Spleen (tissue), 11 donors: ENCODE data around the gene FANCM. TPM values are rescaled to one million over a fixed set of nuclear protein-coding genes. Genes with fewer than 3 reads are reported as not detected.
"Not testable (repeated sequence)": the region's sequence is repeated elsewhere in the genome, so short reads cannot be mapped to it uniquely, and the experiment has no call there.

ENCODE experiments used
- DNase-seq: peaks from one replicate; pipeline ENCODE4 v3.0.0-alpha.2; 2020
- H3K27ac ChIP-seq, 8 donors: fragments of 200-600 bp; sonication (generic) in 7 of 8; 1 replicate in 4 of 8; 2 replicates in 4 of 8; pipeline versions ENCODE4 v1.5.0 to v1.8.0; 2016 to 2021; ENCODE audit warnings: inconsistent platforms in 4 of 8, mild to moderate bottlenecking in 4 of 8, moderate library complexity in 1 of 8
- H3K27me3 ChIP-seq, 7 donors: fragments of 200-600 bp; sonication (generic) in 6 of 7; replicated peaks in 1 of 7; 1 replicate in 4 of 7; 2 replicates in 3 of 7; pipeline versions ENCODE4 v1.5.0 to v1.8.0; 2016 to 2021; ENCODE audit warnings: inconsistent platforms in 3 of 7, mild to moderate bottlenecking in 1 of 7
- H3K36me3 ChIP-seq, 6 donors: fragments of 200-600 bp; sonication (generic) in 5 of 6; 1 replicate in 4 of 6; 2 replicates in 2 of 6; pipeline versions ENCODE4 v1.5.0 to v1.8.0; 2016 to 2021; ENCODE audit warnings: inconsistent platforms in 2 of 6
- H3K4me1 ChIP-seq, 6 donors: fragments of 200-600 bp; sonication (generic) in 5 of 6; 1 replicate in 3 of 6; 2 replicates in 3 of 6; pipeline versions ENCODE4 v1.5.0 to v1.8.0; 2016 to 2021; ENCODE audit warnings: inconsistent platforms in 3 of 6
- H3K4me3 ChIP-seq, 8 donors: fragments of 200-600 bp; sonication (generic) in 7 of 8; 1 replicate in 4 of 8; 2 replicates in 4 of 8; pipeline versions ENCODE4 v1.5.0 to v1.8.0; 2016 to 2021; ENCODE audit warnings: inconsistent platforms in 4 of 8, mild to moderate bottlenecking in 4 of 8, moderate library complexity in 2 of 8
- H3K9me3 ChIP-seq, 8 donors: fragments of 200-600 bp; sonication (generic) in 7 of 8; 1 replicate in 4 of 8; 2 replicates in 4 of 8; pipeline versions ENCODE4 v1.5.0 to v1.8.0; 2016 to 2021; ENCODE audit warnings: inconsistent platforms in 4 of 8
- POLR2A ChIP-seq, 3 donors: fragments of 450-650 bp; IDR thresholded peaks; one replicate each; pipeline ENCODE4 v1.5.1; 2017; ENCODE audit warnings: antibody characterized with exemption in 3 of 3, mild to moderate bottlenecking in 1 of 3
- POLR2AphosphoS5 ChIP-seq, 3 donors: sonication (generic); formaldehyde crosslinking; IDR thresholded peaks; one replicate each; pipeline ENCODE4 v1.5.1; 2017; ENCODE audit warnings: antibody characterized with exemption in 3 of 3
- WGBS, 5 donors: extraction: QIAGEN DNeasy Blood & Tissue Kit in 3 of 5; methylation state at CpG; one replicate each; pipeline versions ENCODE4 v1.1.5 to v1.1.7; 2013 to 2018; 5-methylcytosine and 5-hydroxymethylcytosine counted together
- intact Hi-C: fragments of 100-400 bp; cut with DNase I; formaldehyde crosslinking; loops from one replicate; pipeline ENCODE4 v1.15.0; 2023; ENCODE audit warnings: low total_unique reads
- polyA plus RNA-seq, 3 donors: library from polyadenylated mRNA; stranded (reverse); fragments of 200-250 nt; gene quantifications; one replicate each; pipeline ENCODE4 v1.2.1, GENCODE V29; 2013
- total RNA-seq, 7 donors: library from RNA; depleted of rRNA in 3 of 7; stranded (reverse); fragments of >200 nt in 3 of 7; fragmentation: NEBNext Ultra II Directional in 4 of 7; extraction: Animal tissue kit (Norgen Biotek cat#: 25700) in 4 of 7; gene quantifications; one replicate each; pipeline versions ENCODE4 v1.1.0 to v1.2.1, GENCODE V29; 2016 to 2021
- TF ChIP-seq, protein P1 (sequence below), 11 experiments: fragments of 200-600 bp in 7 of 11; fragments of 450-650 bp in 4 of 11; sonication (generic) in 4 of 11; IDR thresholded peaks in 8 of 11; conservative IDR thresholded peaks in 3 of 11; 1 replicate in 7 of 11; 2 replicates in 4 of 11; pipeline versions ENCODE4 v1.4.0 to v1.8.0; 2016 to 2021; ENCODE audit warnings: antibody characterized with exemption in 11 of 11, inconsistent platforms in 4 of 11, mild to moderate bottlenecking in 1 of 11
- donor health status: healthy with polysubstance abuse.
- donor health status: DM: no; HTN: no; CAD: no; lungs with moderate emphysema.
- donor health status: DM: no; HTN: no; CAD: no.
- donor health status: Bipolar disorder and iron deficiency.
- donor health status: healthy.
- donor health status: DM: no; HTN: no; CAD: no.
- donor health status: DM: yes; HTN: yes; CAD: no.

Gene FANCM
- total and polyA plus RNA-seq, 10 donors, result 3.1 to 23.8 (median 10.0) TPM

DNA sequence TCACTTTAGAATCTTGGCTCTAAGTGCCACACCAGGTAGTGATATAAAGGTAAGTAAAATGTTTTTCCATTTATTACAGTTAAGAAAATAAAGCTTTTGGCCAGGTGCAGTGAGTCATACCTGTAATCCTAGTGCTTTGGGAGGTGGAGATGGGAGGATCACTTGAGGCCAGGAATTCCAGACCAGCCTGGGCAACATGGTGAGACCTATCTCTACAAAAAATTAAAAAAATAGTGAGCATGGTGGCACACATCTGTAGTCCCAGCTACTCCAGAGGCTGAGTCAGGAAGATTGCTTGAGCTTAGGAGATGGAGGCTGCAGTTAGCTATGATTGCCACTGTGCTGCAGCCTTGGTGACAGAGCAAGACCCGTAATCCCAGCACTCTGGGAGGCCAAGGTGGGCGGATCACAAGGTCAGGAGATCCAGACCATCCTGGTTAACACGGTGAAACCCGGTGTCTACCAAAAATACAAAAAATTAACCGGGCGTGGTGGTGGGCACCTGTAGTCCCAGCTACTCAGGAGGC is 5.0 kb downstream of the FANCM start:
- intact Hi-C loops, result no loop called here
- no peak for TF ChIP-seq POLR2A (IDR thresholded peaks at IDR 0.05)
- TF ChIP-seq, protein P1, sequence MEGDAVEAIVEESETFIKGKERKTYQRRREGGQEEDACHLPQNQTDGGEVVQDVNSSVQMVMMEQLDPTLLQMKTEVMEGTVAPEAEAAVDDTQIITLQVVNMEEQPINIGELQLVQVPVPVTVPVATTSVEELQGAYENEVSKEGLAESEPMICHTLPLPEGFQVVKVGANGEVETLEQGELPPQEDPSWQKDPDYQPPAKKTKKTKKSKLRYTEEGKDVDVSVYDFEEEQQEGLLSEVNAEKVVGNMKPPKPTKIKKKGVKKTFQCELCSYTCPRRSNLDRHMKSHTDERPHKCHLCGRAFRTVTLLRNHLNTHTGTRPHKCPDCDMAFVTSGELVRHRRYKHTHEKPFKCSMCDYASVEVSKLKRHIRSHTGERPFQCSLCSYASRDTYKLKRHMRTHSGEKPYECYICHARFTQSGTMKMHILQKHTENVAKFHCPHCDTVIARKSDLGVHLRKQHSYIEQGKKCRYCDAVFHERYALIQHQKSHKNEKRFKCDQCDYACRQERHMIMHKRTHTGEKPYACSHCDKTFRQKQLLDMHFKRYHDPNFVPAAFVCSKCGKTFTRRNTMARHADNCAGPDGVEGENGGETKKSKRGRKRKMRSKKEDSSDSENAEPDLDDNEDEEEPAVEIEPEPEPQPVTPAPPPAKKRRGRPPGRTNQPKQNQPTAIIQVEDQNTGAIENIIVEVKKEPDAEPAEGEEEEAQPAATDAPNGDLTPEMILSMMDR (IDR thresholded peaks at IDR 0.05 in 8 of 11, conservative IDR thresholded peaks at IDR 0.05 in 3 of 11), result no peak
- no peak for TF ChIP-seq POLR2AphosphoS5 (IDR thresholded peaks at IDR 0.05)
- no peak for DNase-seq
- WGBS, 5 donors, result 95 to 100% (median 98%) methylated on average over 6 of the region's 6 CpGs
- no peaks in the 10 kb centered on the region for H3K27me3 ChIP-seq
- peaks cover 23 to 48% (median 28%) of the 10 kb centered on the region in 6 donors for H3K4me1 ChIP-seq
- peaks cover 0 to 12% (median 0%) of the 10 kb centered on the region in 6 donors for H3K36me3 ChIP-seq
- no peaks in the 10 kb centered on the region for H3K9me3 ChIP-seq
- H3K27ac ChIP-seq, result no peak overlapping the region
- no peak overlapping the region for H3K4me3 ChIP-seq

DNA sequence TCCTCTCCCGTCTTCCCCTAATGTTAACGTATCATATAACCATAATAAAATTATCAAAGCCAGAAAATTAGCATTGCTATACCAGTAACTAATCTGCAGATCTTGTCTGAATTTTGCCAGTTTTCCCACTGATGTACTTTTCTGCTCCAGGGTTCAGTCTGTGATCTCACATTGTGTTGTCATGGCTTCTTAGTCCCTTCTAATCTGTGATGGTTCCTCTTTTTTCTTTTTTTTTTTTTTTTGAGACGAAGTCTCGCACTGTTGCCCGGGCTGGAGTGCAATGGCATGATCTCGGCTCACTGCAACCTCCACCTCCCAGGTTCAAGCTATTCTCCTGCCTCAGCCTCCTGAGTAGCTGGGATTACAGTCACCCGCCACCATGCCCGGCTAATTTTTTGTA is 6.4 kb downstream of the FANCM start:
- intact Hi-C loops, H3K27ac ChIP-seq, H3K4me3 ChIP-seq, H3K9me3 ChIP-seq, DNase-seq, H3K27me3 ChIP-seq: not testable (repeated sequence)
- 70 to 86% (median 75%) methylated on average over 8 of the region's 8 CpGs for WGBS, 5 donors
- Histone ChIP-seq H3K36me3 (peaks cover 0 to 12% (median 0%) of the 10 kb centered on the region in 6 donors), H3K4me1 (peaks cover 14 to 36% (median 16%) of the 10 kb centered on the region in 6 donors)

DNA sequence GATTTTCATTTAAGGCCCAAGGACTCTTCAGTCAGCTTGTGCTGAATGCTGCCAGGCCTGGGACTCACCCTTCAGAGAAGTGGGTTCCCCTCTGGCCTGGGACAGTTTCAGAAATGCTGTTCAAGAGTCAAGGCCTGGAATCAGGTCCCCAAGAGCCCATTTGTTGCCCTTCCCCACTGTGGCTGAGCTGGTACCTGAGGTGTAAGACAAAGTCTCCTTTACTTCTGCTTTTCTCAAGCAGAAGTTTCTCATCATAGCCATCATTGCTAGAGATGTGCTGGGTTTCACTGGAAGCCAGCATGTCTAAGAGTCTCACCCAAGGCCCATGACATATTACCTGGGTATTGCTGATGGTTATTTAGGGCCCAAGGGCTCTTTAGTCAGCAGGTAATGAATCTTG is 8.9 kb downstream of the FANCM start:
- H3K36me3 ChIP-seq, result peaks cover 0 to 21% (median under 1%) of the 10 kb centered on the region in 6 donors
- intact Hi-C loops, result no loop called here
- no peaks in the 10 kb centered on the region for H3K9me3 ChIP-seq
- H3K27me3 ChIP-seq, result no peaks in the 10 kb centered on the region
- H3K4me1 ChIP-seq, result peaks cover 0 to 11% (median under 1%) of the 10 kb centered on the region in 6 donors
- no peak overlapping the region for H3K4me3 ChIP-seq
- DNase-seq, result no peak
- TF ChIP-seq, protein P1 (IDR thresholded peaks at IDR 0.05 in 8 of 11, conservative IDR thresholded peaks at IDR 0.05 in 3 of 11), result no peak
- TF ChIP-seq POLR2A (IDR thresholded peaks at IDR 0.05) (no peak), POLR2AphosphoS5 (IDR thresholded peaks at IDR 0.05) (no peak)
- H3K27ac ChIP-seq, result no peak overlapping the region

DNA sequence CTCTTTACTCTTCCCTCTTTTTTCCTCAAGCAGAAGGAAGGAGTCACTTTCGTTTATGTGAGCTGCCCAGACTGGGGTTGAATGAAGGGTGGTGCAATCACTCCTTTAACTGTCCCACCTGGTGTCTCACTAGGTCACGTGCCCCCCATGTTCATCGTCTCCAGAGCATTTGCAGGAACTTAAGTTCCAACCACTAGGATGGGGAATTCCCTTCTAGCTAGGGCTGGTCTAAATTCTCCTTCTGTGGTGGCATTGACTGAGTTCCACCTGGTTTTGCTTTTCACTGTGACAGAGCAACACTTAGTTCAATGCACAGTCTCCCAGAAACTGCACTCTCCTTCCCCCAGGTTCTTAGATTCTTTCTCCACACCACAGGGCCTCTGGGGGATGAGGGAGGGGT is 9.5 kb downstream of the FANCM start:
- TF ChIP-seq POLR2AphosphoS5 (IDR thresholded peaks at IDR 0.05) (no peak), POLR2A (IDR thresholded peaks at IDR 0.05) (no peak)
- TF ChIP-seq, protein P1 (IDR thresholded peaks at IDR 0.05 in 8 of 11, conservative IDR thresholded peaks at IDR 0.05 in 3 of 11), result no peak
- H3K4me1 ChIP-seq, result peaks cover 0 to 11% (median 0%) of the 10 kb centered on the region in 6 donors
- H3K9me3 ChIP-seq, result no peaks in the 10 kb centered on the region
- no peak overlapping the region for H3K27ac ChIP-seq
- peaks cover 0 to 25% (median 3%) of the 10 kb centered on the region in 6 donors for H3K36me3 ChIP-seq
- H3K27me3 ChIP-seq, result no peaks in the 10 kb centered on the region
- intact Hi-C loops, result no loop called here
- no peak for DNase-seq
- WGBS, 5 donors, result 68 to 91% (median 73%) methylated on average over 3 of the region's 3 CpGs
- H3K4me3 ChIP-seq, result no peak overlapping the region

DNA sequence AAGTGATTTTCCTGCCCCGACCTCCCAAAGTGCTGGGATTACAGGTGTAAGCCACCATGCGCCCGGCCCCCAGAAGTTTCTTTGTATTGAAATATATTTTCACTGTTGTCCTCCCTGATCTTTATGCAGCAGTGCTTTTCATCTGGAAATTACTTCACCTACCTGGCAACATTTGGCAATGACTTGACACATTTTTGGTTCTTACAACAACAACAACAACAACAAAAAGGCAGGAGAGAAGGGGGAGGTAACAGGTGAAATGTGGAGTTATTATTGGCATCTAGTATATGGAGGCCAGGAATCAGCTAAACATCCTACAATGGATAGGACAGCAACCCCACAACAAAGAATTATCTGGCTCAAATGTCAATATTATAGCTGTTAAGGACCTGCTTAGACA is 13.9 kb downstream of the FANCM start:
- H3K4me3 ChIP-seq, result no peak overlapping the region
- H3K4me1 ChIP-seq, result no peaks in the 10 kb centered on the region
- DNase-seq, result no peak
- 93 to 98% (median 96%) methylated on average over 3 of the region's 3 CpGs for WGBS, 5 donors
- no peaks in the 10 kb centered on the region for H3K9me3 ChIP-seq
- intact Hi-C loops, result no loop called here
- no peak overlapping the region for H3K27ac ChIP-seq
- no peaks in the 10 kb centered on the region for H3K27me3 ChIP-seq
- TF ChIP-seq POLR2AphosphoS5 (IDR thresholded peaks at IDR 0.05) (no peak), POLR2A (IDR thresholded peaks at IDR 0.05) (no peak)
- TF ChIP-seq, protein P1 (IDR thresholded peaks at IDR 0.05 in 8 of 11, conservative IDR thresholded peaks at IDR 0.05 in 3 of 11), result no peak
- peaks cover 0 to 41% (median 4%) of the 10 kb centered on the region in 6 donors for H3K36me3 ChIP-seq
